Fibroblast of lung (primary cell): ENCODE results near the gene PIANP. TPM values are rescaled to one million over a fixed set of nuclear protein-coding genes. Genes with fewer than 3 reads are reported as not detected.

Source experiments
- DNase-seq, 2 donors: peaks; one replicate each; pipeline versions ENCODE4 v3.0.0 to v3.0.0-alpha.2; 2010; ENCODE audit warnings: low read depth in 2 of 2
- H2AFZ ChIP-seq: 2 replicates; pipeline ENCODE4 v1.5.1; 2012; ENCODE audit warnings: low read length, control low read depth, inconsistent platforms
- H3K27ac ChIP-seq: 2 replicates; pipeline ENCODE4 v1.5.1; 2011; ENCODE audit warnings: low read length, control low read depth; ENCODE audit not compliant: insufficient read depth
- H3K27me3 ChIP-seq: 2 replicates; pipeline ENCODE4 v1.5.1; 2011; ENCODE audit warnings: mild to moderate bottlenecking, low read length; ENCODE audit not compliant: control insufficient read depth, insufficient read depth
- H3K36me3 ChIP-seq: 2 replicates; pipeline ENCODE4 v1.5.1; 2011; ENCODE audit warnings: low read length; ENCODE audit not compliant: control insufficient read depth, insufficient read depth
- H3K4me1 ChIP-seq: 2 replicates; pipeline ENCODE4 v1.5.1; 2011; ENCODE audit warnings: low read length; ENCODE audit not compliant: control insufficient read depth, insufficient read depth; ENCODE audit errors: extremely low read depth
- H3K4me2 ChIP-seq: 2 replicates; pipeline ENCODE4 v1.5.1; 2011; ENCODE audit warnings: low read length, control low read depth; ENCODE audit not compliant: insufficient read depth; ENCODE audit errors: extremely low read depth
- H3K4me3 ChIP-seq, 4 experiments: fragments of 200-600 bp in 1 of 4; sonication (generic) in 1 of 4; replicated peaks in 1 of 4; 2 replicates each; pipeline ENCODE4 v1.5.1; 2011 to 2016; ENCODE audit warnings: low read length in 4 of 4, low read depth in 3 of 4, mild to moderate bottlenecking in 3 of 4, control low read depth in 2 of 4, inconsistent platforms in 1 of 4, mixed read lengths in 1 of 4; ENCODE audit not compliant: insufficient read depth in 1 of 4; ENCODE audit errors: control extremely low read depth in 1 of 4
- H3K79me2 ChIP-seq: 2 replicates; pipeline ENCODE4 v1.5.1; 2012; ENCODE audit warnings: mild to moderate bottlenecking, low read length, inconsistent platforms; ENCODE audit not compliant: control insufficient read depth, insufficient read depth
- H3K9ac ChIP-seq: 2 replicates; pipeline ENCODE4 v1.5.1; 2011; ENCODE audit warnings: mild to moderate bottlenecking, low read length, control low read depth; ENCODE audit not compliant: insufficient read depth
- H3K9me3 ChIP-seq: 2 replicates; pipeline ENCODE4 v1.5.1; 2012; ENCODE audit warnings: low read depth, low read length; ENCODE audit not compliant: control insufficient read depth, insufficient read depth
- H4K20me1 ChIP-seq: 2 replicates; pipeline ENCODE4 v1.5.1; 2011; ENCODE audit warnings: low read length; ENCODE audit not compliant: control insufficient read depth, insufficient read depth; ENCODE audit errors: extremely low read depth
- EZH2 ChIP-seq: IDR thresholded peaks from 2 replicates; pipeline ENCODE4 v1.5.1; 2012; ENCODE audit warnings: low read length, control low read depth, mild to moderate bottlenecking; ENCODE audit errors: missing control alignments
- polyA plus RNA-seq, 2 donors: library from polyadenylated mRNA; depleted of rRNA in 1 of 2; stranded (reverse) in 1 of 2; unstranded in 1 of 2; fragments of >200 nt; gene quantifications; 2 replicates each; pipeline ENCODE4 v1.2.1, GENCODE V29; 2011 to 2012; ENCODE audit warnings: missing spikeins in 1 of 2
- total RNA-seq: library from RNA; depleted of rRNA; stranded (reverse); fragments of >200 nt; gene quantifications from 2 replicates; pipeline ENCODE4 v1.2.1, GENCODE V29; 2014
- TF ChIP-seq, protein P1 (sequence below), 2 donors: IDR thresholded peaks in 1 of 2; conservative IDR thresholded peaks in 1 of 2; 1 replicate in 1 of 2; 2 replicates in 1 of 2; pipeline ENCODE4 v1.5.1; 2011 to 2012; ENCODE audit warnings: low read length in 2 of 2, control low read depth in 1 of 2, inconsistent platforms in 1 of 2, low read depth in 1 of 2, mild to moderate bottlenecking in 1 of 2

Gene PIANP
- total and polyA plus RNA-seq, 2 donors (not counting 1 experiment from before 2014, with no cell fraction given), result 0.17 to 0.49 TPM

DNA sequence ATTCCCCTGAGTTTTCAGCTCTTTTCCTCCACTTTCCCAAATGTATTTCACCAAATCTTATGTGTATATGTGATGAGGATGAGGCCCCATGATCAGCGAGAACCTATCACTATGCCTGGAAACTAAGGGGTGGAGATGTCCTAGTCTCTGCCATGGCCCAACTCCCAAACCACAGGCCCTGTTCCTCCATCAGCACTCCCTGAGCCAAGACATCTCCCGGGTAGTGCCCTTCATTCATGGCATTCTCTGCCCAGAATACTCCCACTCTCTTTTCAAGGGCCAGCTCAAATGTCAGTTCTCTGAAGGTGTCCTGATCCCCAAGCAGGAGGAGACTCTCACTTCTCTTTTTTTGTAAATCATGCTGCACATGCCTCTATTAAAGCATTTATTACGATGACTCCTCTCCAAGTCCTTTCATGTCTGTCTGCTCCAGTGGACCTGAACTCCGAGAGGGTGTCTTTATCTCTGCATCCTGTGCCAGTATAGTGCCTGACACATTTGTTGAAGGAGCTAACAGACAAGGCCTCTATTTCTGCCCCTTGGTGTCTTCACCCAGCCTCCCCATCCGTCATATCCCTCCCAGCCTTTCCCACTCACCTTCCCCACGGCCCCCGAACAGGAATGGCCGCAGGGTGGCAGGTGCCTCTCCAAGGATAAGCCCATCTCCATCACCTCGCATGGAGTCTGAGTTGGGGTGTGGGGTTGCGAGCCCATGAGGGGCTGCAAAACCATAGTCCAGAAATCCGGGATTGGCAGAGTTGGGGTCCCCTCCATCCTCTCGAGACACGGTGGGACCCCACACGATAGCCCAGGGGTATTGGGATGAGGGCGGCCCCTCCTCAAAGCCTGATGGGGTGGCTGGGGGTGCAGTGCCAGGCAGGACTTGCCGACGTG is 3.7 kb downstream of the PIANP start:
- no peak overlapping the region for H3K27ac ChIP-seq
- H3K9me3 ChIP-seq, result no peaks in the 10 kb centered on the region
- no peak overlapping the region for H2AFZ ChIP-seq
- DNase-seq, result no peak
- H3K79me2 ChIP-seq, result no peaks in the 10 kb centered on the region
- no peak overlapping the region for H3K4me2 ChIP-seq
- peaks cover 6% of the 10 kb centered on the region for H3K4me1 ChIP-seq
- H3K27me3 ChIP-seq, result peaks cover 24% of the 10 kb centered on the region
- H3K9ac ChIP-seq, result no peak overlapping the region
- H3K36me3 ChIP-seq, result no peaks in the 10 kb centered on the region
- H3K4me3 ChIP-seq, result no peak overlapping the region
- TF ChIP-seq EZH2, result no peak
- TF ChIP-seq, protein P1, sequence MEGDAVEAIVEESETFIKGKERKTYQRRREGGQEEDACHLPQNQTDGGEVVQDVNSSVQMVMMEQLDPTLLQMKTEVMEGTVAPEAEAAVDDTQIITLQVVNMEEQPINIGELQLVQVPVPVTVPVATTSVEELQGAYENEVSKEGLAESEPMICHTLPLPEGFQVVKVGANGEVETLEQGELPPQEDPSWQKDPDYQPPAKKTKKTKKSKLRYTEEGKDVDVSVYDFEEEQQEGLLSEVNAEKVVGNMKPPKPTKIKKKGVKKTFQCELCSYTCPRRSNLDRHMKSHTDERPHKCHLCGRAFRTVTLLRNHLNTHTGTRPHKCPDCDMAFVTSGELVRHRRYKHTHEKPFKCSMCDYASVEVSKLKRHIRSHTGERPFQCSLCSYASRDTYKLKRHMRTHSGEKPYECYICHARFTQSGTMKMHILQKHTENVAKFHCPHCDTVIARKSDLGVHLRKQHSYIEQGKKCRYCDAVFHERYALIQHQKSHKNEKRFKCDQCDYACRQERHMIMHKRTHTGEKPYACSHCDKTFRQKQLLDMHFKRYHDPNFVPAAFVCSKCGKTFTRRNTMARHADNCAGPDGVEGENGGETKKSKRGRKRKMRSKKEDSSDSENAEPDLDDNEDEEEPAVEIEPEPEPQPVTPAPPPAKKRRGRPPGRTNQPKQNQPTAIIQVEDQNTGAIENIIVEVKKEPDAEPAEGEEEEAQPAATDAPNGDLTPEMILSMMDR (conservative IDR thresholded peaks at IDR 0.05 in 1 of 2, IDR thresholded peaks at IDR 0.05 in 1 of 2; ENCODE audit: low read depth in 1 of 2, low read length in 2 of 2), result no peak
- no peaks in the 10 kb centered on the region for H4K20me1 ChIP-seq

DNA sequence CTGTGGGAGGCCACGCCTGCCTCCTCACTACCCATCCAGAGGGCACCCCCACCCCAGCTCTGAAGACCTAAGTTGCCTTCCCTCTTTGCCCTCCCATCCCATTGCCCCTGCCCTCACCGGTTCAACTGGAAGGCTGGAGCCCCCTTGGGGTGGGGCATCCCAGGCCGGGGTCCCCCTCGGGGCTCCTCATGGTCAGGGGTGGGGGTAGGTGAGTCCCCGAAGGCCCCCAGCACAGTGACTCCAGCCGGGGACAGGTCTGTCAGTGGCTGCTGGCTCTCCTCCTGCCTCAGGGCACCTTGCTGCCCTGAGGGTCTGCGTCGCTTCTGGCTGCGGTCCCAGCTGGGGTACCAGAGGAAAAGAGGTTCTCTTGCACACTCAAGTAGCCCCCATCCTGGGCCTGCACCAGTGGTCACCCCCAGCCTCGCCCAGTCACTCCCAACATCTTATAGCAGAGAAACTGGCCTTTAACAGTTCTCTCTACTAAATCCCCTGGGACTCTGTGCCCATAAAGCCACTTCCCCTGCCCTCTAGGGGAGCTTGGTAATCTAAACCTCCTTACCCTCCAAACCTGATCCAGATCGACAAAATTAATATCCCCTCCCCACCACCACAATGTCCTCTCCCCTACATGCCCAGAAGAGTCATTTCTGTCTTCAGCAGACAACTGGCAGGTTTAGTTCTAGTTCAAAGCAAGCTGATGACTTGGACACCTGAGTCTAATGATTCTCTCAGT is 5.1 kb downstream of the PIANP start:
- TF ChIP-seq, protein P1 (conservative IDR thresholded peaks at IDR 0.05 in 1 of 2, IDR thresholded peaks at IDR 0.05 in 1 of 2; ENCODE audit: low read depth in 1 of 2, low read length in 2 of 2), result no peak
- no peak for TF ChIP-seq EZH2
- no peak overlapping the region for H3K4me2 ChIP-seq
- H3K36me3 ChIP-seq, result no peaks in the 10 kb centered on the region
- H3K4me1 ChIP-seq, result peaks cover 2% of the 10 kb centered on the region
- H2AFZ ChIP-seq, result no peak overlapping the region
- H3K79me2 ChIP-seq, result no peaks in the 10 kb centered on the region
- no peaks in the 10 kb centered on the region for H4K20me1 ChIP-seq
- peaks cover 13% of the 10 kb centered on the region for H3K27me3 ChIP-seq
- H3K4me3 ChIP-seq, result no peak overlapping the region
- no peak overlapping the region for H3K9ac ChIP-seq
- DNase-seq, result no peak
- no peak overlapping the region for H3K27ac ChIP-seq
- H3K9me3 ChIP-seq, result no peaks in the 10 kb centered on the region

DNA sequence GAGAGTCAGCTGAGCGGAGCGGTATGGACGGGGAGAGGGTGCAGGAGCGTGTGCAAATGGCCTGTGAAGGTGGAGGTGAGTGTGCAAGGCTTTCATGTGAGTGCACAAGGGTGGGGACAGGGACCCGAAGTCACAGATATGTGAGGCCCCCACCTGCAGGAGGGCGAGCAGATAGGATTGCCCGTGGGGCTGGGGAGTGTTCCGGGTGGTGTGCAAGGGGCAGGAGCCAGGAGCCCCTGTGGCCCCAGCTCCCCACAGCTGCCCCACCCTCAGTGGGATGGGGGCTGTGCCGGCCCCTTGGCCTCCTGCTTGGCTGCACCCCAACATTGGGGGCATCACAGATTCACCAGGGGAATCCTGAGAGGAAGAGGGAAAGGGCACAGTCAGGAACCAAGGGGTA is 5.9 kb downstream of the PIANP start:
- H3K4me1 ChIP-seq, result peaks cover 3% of the 10 kb centered on the region
- no peak overlapping the region for H3K4me2 ChIP-seq
- no peak overlapping the region for H3K4me3 ChIP-seq
- H4K20me1 ChIP-seq, result no peaks in the 10 kb centered on the region
- H3K36me3 ChIP-seq, result no peaks in the 10 kb centered on the region
- peaks cover 3% of the 10 kb centered on the region for H3K79me2 ChIP-seq
- no peak for DNase-seq
- no peak for TF ChIP-seq EZH2
- no peak overlapping the region for H3K27ac ChIP-seq
- H3K27me3 ChIP-seq, result peaks cover 10% of the 10 kb centered on the region
- no peak overlapping the region for H3K9ac ChIP-seq
- H3K9me3 ChIP-seq, result no peaks in the 10 kb centered on the region
- H2AFZ ChIP-seq, result no peak overlapping the region
